ENCODE measurements around the gene SLC25A44.
A peak's percentile ranks its signal among the peaks of the same experiment; 100 is the strongest.

The SLC25A44 gene

DNA sequence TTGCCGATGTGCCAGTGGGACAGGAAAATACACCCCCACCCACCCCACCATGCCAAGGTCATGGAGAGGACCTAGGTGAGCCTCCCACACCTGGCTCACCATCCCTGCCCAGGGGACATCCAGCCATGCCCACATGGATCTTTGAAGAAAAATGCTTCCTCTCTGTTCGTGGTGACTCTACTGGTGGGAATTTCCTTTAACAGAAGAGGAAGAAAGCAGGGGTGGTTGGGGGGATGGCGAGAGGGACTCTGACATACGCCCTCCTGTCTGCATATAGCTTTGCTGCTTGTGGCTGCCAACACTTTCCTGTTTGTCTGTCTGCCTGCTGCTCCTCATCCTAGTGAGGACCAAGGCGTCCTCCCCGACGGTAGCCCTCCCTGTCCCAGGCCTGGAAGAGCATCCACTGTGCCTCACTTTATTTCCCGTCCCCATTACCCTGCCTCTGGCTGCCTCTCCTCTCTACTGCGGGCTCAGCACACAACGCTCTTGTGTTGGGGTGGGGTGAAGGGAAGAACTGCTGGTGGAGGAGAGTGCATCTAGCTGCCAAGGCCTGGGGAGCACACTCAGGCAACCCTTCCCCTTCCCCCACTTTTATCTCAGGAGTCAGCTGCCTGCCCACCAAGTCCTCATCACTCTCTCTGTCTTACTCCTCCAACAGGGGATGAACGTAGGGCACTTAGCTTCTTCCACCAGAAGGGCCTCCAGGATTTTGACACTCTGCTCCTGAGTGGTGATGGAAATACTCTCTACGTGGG, 38.0 kb upstream of the SLC25A44 start:
- no peak overlapping the region for H3K4me3 ChIP-seq (replicated peaks; ENCODE audit: low read depth, low read length)
- TF ChIP-seq, protein P1, sequence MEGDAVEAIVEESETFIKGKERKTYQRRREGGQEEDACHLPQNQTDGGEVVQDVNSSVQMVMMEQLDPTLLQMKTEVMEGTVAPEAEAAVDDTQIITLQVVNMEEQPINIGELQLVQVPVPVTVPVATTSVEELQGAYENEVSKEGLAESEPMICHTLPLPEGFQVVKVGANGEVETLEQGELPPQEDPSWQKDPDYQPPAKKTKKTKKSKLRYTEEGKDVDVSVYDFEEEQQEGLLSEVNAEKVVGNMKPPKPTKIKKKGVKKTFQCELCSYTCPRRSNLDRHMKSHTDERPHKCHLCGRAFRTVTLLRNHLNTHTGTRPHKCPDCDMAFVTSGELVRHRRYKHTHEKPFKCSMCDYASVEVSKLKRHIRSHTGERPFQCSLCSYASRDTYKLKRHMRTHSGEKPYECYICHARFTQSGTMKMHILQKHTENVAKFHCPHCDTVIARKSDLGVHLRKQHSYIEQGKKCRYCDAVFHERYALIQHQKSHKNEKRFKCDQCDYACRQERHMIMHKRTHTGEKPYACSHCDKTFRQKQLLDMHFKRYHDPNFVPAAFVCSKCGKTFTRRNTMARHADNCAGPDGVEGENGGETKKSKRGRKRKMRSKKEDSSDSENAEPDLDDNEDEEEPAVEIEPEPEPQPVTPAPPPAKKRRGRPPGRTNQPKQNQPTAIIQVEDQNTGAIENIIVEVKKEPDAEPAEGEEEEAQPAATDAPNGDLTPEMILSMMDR (IDR thresholded peaks at IDR 0.05; ENCODE audit: low read length, missing control alignments), result no peak
- no peak for DNase-seq (ENCODE audit: low read depth)

DNA sequence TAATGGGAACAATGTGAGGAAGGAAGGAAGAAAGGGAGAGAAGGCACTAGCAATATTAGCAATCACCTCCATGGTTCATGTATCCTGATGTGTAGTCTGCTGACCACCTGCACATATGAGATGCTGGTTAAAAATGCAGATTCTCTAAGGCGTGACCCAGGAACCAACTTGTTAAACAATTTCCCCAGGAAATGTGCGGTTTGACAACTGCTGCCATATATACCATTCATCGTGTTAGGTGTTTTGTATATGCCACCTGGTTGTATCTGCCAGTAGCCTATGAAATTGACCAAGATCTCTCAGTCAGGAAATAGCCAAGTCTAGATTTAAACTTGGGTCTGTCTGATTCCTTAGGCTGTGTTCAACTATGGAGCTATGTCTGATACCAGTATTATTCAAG, 36.4 kb upstream of the SLC25A44 start:
- H3K4me3 ChIP-seq (replicated peaks; ENCODE audit: low read depth, low read length), result no peak overlapping the region
- no peak for DNase-seq (ENCODE audit: low read depth)
- TF ChIP-seq, protein P1 (IDR thresholded peaks at IDR 0.05; ENCODE audit: low read length, missing control alignments), result no peak

DNA sequence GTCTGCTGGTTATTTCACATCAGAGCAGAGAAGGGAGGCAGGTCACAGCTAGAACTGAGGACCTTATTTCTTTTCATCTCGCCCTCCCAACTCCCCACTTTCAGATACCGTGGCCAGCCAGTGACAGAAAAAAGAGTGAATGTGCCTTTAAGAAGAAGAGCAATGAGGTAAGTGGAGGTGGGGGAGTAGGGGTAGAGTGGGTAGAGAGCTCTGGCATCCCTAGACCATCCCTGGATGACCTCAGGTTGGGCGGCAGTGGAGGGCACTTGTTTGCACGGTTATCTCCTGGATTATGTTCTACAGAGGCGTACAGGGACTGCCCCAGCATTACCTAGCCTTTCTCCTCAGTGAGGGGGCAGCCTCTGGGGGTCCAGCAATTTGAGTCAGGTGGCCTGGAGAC, 35.9 kb upstream of the SLC25A44 start:
- DNase-seq (ENCODE audit: low read depth), result no peak
- no peak overlapping the region for H3K4me3 ChIP-seq (replicated peaks; ENCODE audit: low read depth, low read length)
- TF ChIP-seq, protein P1 (IDR thresholded peaks at IDR 0.05; ENCODE audit: low read length, missing control alignments), result no peak

DNA sequence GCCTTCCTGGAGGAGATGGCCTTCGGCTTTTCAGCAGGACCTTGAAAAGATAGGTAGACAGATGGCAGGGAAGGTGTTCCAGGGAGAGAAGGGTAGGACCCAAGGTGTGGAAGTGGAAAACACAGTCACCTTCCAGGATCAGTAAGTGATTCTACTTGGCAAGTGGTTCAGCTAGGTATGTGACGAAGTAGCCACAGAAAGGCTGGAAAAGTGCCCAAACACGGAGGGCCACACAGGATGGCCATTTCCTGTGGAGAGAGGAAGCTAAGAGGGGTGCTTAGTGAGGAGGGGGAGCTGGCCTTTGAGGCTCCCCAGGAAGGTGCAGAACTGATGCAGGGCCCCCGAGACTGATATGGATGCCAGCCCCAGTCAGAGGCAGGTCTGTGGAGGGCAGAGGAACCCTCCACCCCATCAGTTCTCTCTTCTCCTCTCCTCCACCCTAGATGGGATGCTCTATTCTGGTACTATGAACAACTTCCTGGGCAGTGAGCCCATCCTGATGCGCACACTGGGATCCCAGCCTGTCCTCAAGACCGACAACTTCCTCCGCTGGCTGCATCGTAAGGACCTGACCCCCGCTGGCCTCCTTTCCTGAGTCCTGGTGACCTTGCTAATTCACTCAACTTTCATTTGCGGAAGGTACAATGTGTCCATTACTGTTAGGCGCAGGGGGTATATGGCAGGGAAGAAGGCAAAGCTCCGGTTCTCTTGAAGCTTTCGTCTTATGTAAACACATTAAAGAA, 33.7 kb upstream of the SLC25A44 start:
- peak; percentile 33 for DNase-seq (ENCODE audit: low read depth)
- TF ChIP-seq, protein P1 (IDR thresholded peaks at IDR 0.05; ENCODE audit: low read length, missing control alignments), result no peak
- H3K4me3 ChIP-seq (replicated peaks; ENCODE audit: low read depth, low read length), result no peak overlapping the region

DNA sequence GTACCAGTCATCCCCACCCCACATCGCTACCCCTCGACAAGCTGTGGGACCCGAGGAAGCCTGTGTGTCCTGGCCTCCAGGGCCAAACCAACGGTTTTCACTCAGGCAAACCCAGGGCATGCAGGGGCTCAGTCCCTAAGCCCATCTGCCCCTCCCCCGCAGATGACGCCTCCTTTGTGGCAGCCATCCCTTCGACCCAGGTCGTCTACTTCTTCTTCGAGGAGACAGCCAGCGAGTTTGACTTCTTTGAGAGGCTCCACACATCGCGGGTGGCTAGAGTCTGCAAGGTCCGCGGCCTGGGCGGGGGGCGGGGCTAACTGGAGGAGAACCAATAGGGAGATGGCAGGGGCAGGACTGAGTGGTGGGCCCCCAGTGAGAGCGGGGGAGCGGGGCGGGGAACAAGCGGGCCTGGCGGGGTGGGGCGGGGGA, 33.1 kb upstream of the SLC25A44 start:
- H3K4me3 ChIP-seq (replicated peaks; ENCODE audit: low read depth, low read length), result peak overlapping the region; percentile 30
- peak; percentile 70 for DNase-seq (ENCODE audit: low read depth)
- TF ChIP-seq, protein P1 (IDR thresholded peaks at IDR 0.05; ENCODE audit: low read length, missing control alignments), result no peak

DNA sequence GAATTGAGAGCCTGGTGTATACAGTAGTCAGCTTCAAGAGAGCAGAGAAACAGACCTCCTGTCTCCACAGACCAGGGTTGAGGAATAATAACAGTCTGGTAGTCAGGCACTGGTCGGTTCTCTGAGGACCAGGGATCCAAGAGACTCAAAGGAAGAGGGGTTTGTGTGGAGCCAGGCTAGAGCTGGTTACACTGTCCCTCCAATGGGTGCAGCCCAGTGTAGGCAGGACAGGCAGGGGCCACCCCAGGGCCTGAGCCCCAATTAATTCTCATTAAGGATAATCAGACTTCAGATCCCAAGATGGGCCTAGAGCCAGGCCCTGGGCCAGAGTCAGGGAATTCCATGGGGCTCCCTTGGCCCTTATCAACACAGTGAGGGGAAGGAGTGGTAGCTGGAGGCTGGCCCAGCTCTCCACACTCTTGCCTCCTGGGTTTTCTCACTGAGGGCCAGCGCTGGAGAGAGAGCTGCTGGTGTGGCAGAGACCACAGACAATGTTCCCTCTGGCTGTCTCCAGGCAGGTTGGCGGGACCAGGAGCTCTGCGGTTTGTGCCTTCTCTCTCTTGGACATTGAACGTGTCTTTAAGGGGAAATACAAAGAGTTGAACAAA, 31.4 kb upstream of the SLC25A44 start:
- H3K4me3 ChIP-seq (replicated peaks; ENCODE audit: low read depth, low read length), result no peak overlapping the region
- DNase-seq (ENCODE audit: low read depth), result peak; percentile 53
- TF ChIP-seq, protein P1 (IDR thresholded peaks at IDR 0.05; ENCODE audit: low read length, missing control alignments), result no peak

All from fibroblast of pulmonary artery (primary cell).